Hair follicle dermal papilla cell (primary cell): ENCODE data around the gene HESX1. TPM values are rescaled to one million over a fixed set of nuclear protein-coding genes. Genes with fewer than 3 reads are reported as not detected.

Experiments used
- total RNA-seq: library from RNA; depleted of rRNA; stranded (reverse); fragments of >200 nt; gene quantifications from 2 replicates; pipeline ENCODE4 v1.2.3, GENCODE V29; 2012

HESX1 gene
- 0.12 TPM in 1 of 2 replicates, not detected in the other for total RNA-seq

DNA sequence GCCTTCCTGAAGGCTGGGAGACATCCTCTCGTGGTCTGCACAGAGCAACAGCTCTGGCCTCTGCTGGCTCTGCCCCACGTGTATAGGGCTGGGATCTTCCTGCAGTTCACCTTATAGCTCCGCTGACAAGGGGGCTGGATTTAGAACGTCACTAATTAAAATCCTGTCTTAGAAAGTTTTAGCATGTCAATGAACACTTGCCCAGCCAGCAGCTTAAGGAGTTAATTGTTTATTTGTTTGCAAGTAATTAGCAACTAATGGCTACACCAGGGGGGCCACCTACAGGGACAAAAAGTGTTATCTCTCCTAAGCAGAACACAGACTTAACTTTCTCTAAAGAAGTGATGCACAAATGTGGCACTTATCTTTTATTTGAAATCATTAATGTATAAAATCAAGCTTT, at the start of gene HESX1:
HESX1 (minus strand) TSS at position 84 of the 403 bp plus-strand sequence; CDS start at position 24, 60 bp downstream.

DNA sequence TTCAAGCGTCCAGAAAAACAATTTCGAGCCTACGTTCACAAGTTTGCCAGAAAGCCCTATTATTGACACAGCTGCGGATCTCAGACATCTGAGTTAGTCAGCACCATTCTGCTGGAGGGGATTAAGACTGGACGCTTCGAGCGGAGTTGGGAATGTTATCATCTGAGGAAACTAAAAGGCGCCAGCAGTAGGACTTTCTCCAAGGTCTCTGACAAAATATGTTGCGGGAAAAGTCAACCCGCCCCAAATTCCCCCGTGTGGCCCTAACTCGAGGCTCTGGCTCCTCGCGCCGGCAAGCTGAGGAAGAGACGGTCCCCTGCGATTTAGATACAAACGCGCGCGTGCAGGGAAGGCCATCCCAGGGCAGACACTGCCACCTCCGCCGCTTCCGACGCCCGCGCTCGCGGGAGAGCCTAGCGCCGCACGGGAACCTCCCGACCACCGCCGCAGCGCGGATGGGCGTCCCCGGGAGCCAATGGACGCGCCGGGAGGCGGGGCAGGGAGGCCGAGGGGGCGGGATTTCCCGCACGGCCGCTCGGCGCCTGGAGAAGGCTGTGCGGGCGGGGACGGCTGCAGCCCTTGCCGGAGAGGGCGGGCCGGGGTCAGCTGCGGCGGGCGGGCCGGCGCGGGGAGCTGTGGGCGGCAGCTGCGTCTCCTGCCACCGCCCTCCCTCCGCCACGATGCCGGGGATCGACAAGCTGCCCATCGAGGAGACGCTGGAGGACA, 27.6 kb upstream of the HESX1 start, which contains the start of gene APPL1:
APPL1 (plus strand) TSS at position 526 of the 726 bp plus-strand sequence; CDS start at position 681, 155 bp downstream.

DNA sequence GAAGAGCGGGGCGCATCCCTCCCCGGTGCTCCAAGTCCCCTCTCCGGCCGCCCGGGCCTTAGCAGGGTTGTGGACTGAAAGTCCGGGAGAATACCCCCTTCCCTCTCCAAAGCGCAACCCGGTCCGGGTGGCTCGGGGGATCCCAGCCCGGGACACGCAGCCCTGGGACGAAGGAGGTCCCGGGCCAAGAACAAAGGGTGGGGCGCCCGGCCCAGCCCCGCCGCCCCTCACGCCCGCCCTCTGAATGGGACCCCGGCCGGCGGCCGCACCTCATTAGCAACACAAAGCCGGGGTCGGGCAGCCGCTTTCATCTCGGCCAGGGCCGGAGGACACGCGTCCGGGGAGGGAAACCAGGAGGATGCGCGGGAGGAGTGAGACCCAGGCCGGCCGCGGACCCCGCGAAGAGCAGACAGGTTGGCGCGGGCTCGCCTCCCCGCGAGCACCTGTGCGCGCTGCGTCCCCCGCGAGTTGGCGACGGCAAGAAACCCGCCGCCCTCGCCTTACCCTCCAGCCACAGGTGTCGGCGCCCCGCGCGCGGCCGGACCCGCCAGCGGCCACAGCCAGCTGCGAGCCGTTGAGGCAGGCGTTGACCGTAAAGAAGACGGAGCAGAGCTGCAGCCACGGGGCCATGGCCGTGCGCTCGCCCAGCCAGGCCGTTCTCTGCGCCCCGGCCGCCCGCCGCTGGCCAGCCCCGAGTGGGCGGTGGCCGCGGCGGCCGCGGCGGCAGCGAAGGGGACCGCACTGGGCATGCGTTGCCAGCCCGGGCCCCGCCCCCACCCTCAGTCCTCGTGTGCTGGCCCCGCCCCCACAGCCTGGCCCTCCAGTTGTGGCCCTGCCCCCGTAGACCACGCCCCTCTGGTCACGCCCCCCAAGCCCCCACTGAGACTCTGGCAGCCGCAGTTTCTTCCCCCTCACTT, 34.9 kb downstream of the HESX1 start, which contains the start of gene IL17RD:
IL17RD (minus strand) TSS at position 697 of the 917 bp plus-strand sequence; CDS start at position 630, 67 bp downstream.

Other genes starting within 250 kb of the HESX1 start
- not detected in 2 replicates for gene SPATA12, start 139.3 kb downstream of the HESX1 start, total RNA-seq
- 3.8 and 4.4 TPM in 2 replicates for gene IL17RD, start 34.6 kb downstream of the HESX1 start, total RNA-seq
- 48.5 and 61.5 TPM in 2 replicates for gene APPL1, start 27.8 kb upstream of the HESX1 start, total RNA-seq
- not detected in 2 replicates for gene ASB14, start 92.7 kb upstream of the HESX1 start, total RNA-seq